K562 (cell line): ENCODE measurements around the gene CFAP58. TPM values are rescaled to one million over a fixed set of nuclear protein-coding genes. Genes with fewer than 3 reads are reported as not detected.

Experiments used
- ATAC-seq: fragments of 200-7000 bp; cut with Tn5 transposase; 3 replicates; pipeline ENCODE4 v1.9.1; 2020; ENCODE audit warnings: moderate library complexity
- BruUV-seq: library from RNA; stranded (reverse); fragments of 400-500 nt; replicated peaks from 2 replicates; lab custom pipeline; 2021; lab: Mats Ljungman, UMichigan
- CTCF ChIA-PET: fragments of 300-600 bp; formaldehyde crosslinking; extraction: SDS; loops from one replicate; lab custom pipeline; 2021; ENCODE audit warnings: low intra/inter-chr PET ratio; lab: Yijun Ruan, JAX
- POLR2A ChIA-PET: fragments of 300-600, 350-650 bp; sonication (Branson Sonifier 250); formaldehyde crosslinking; extraction: SDS; loops from one replicate; lab custom pipeline; 2021; ENCODE audit warnings: antibody characterized with exemption, inconsistent platforms; lab: Yijun Ruan, JAX
- DNase-seq, 4 experiments: peaks; one replicate each; pipeline versions ENCODE4 v3.0.0 to v3.0.0-alpha.2; 2011 to 2018; ENCODE audit warnings: low spot score in 3 of 4, mixed read lengths in 3 of 4; ENCODE audit errors: extremely low read depth in 1 of 4
- FAIRE-seq: peaks from 2 replicates; lab custom pipeline; 2011; peaks lifted over from hg19 to GRCh38; lab: Jason Lieb, UNC
- H2AFZ ChIP-seq: 2 replicates; pipeline ENCODE4 v1.6.0; 2011; ENCODE audit warnings: low read depth, low read length, control low read depth, inconsistent platforms
- H3K27ac ChIP-seq: fragments of 200-600 bp; 3 replicates; pipeline ENCODE4 v1.8.0; 2011; ENCODE audit warnings: low read depth, mild to moderate bottlenecking, control low read depth, inconsistent platforms, low read length, moderate library complexity, mixed read lengths; ENCODE audit errors: extremely low read depth
- H3K27me3 ChIP-seq, 2 experiments: fragments of 300-600 bp in 1 of 2; 2 replicates in 1 of 2; 3 replicates in 1 of 2; pipeline versions ENCODE4 v1.6.0 to v1.8.0; 2011; ENCODE audit warnings: inconsistent platforms in 2 of 2, low read length in 2 of 2, mild to moderate bottlenecking in 1 of 2, mixed read lengths in 1 of 2, moderate library complexity in 1 of 2; ENCODE audit not compliant: control insufficient read depth in 2 of 2, insufficient read depth in 2 of 2
- H3K36me3 ChIP-seq: fragments of 300-600 bp; 3 replicates; pipeline ENCODE4 v1.8.0; 2011; ENCODE audit warnings: mild to moderate bottlenecking, low read length, inconsistent platforms; ENCODE audit not compliant: control insufficient read depth, insufficient read depth
- H3K4me1 ChIP-seq, 2 experiments: fragments of 200-600 bp in 1 of 2; replicated peaks in 1 of 2; 2 replicates in 1 of 2; 3 replicates in 1 of 2; pipeline versions ENCODE4 v1.5.1 to v1.8.0; 2011; ENCODE audit warnings: inconsistent platforms in 2 of 2, low read length in 2 of 2, mild to moderate bottlenecking in 1 of 2, mixed read lengths in 1 of 2, moderate library complexity in 1 of 2; ENCODE audit not compliant: control insufficient read depth in 2 of 2, insufficient read depth in 2 of 2
- H3K4me2 ChIP-seq: 2 replicates; pipeline ENCODE4 v1.6.1; 2011; ENCODE audit warnings: low read length, control low read depth, inconsistent platforms, mixed read lengths; ENCODE audit not compliant: insufficient read depth
- H3K4me3 ChIP-seq: fragments of 200-600 bp; sonication (generic), shearing (Covaris generic); 2 replicates; pipeline ENCODE4 v1.5.1; 2016; ENCODE audit warnings: control low read depth, inconsistent platforms
- H3K79me2 ChIP-seq: fragments of 200-600 bp; 3 replicates; pipeline ENCODE4 v1.8.0; 2011; ENCODE audit warnings: low read length, inconsistent platforms; ENCODE audit not compliant: control insufficient read depth, insufficient read depth
- H3K9ac ChIP-seq, 2 experiments: 2 replicates each; pipeline versions ENCODE4 v1.6.0 to v1.6.1; 2011; ENCODE audit warnings: low read depth in 2 of 2, low read length in 2 of 2, control low read depth in 1 of 2, inconsistent platforms in 1 of 2, mild to moderate bottlenecking in 1 of 2, mixed read lengths in 1 of 2; ENCODE audit not compliant: insufficient read depth in 1 of 2
- H3K9me1 ChIP-seq: one replicate; pipeline ENCODE4 v1.6.0; 2011; ENCODE audit warnings: inconsistent platforms, mild to moderate bottlenecking, low read length, moderate library complexity; ENCODE audit not compliant: control insufficient read depth, insufficient read depth
- H3K9me3 ChIP-seq: replicated peaks from 2 replicates; pipeline ENCODE4 v1.5.1; 2011; ENCODE audit warnings: low read depth, low read length, inconsistent platforms; ENCODE audit not compliant: control insufficient read depth, insufficient read depth
- H4K20me1 ChIP-seq: replicated peaks from 2 replicates; pipeline ENCODE4 v1.6.1; 2011; ENCODE audit warnings: low read length, inconsistent platforms, mixed read lengths; ENCODE audit not compliant: control insufficient read depth, insufficient read depth
- CBFA2T2 ChIP-seq: fragments of 450-650 bp; conservative IDR thresholded peaks from 2 replicates; pipeline ENCODE4 v1.6.1; 2017; ENCODE audit warnings: mild to moderate bottlenecking
- CHD1 ChIP-seq: fragments of 200-600 bp; sonication (generic); IDR thresholded peaks from one replicate; pipeline ENCODE4 v1.6.1; 2012; ENCODE audit warnings: mild to moderate bottlenecking, moderate library complexity, low read length, inconsistent platforms
- DDX20 ChIP-seq: fragments of 450-650 bp; IDR thresholded peaks from 2 replicates; pipeline ENCODE4 v1.6.1; 2016; ENCODE audit warnings: missing genetic modification characterization, low read depth, mild to moderate bottlenecking, missing compliant biosample characterization, moderate library complexity
- FOXA3 ChIP-seq, 2 experiments: fragments of 450-650 bp in 1 of 2; sonication (generic) in 1 of 2; formaldehyde crosslinking; IDR thresholded peaks in 1 of 2; conservative IDR thresholded peaks in 1 of 2; 2 replicates each; pipeline versions ENCODE4 v1.4.0 to v1.8.0; 2020 to 2022; ENCODE audit warnings: mild to moderate bottlenecking in 2 of 2, missing genetic modification reagents in 1 of 2
- GTF2A2 ChIP-seq: IDR thresholded peaks from 2 replicates; pipeline ENCODE4 v1.6.1; 2016; ENCODE audit warnings: mild to moderate bottlenecking, missing genetic modification characterization, missing compliant biosample characterization
- HDAC3 ChIP-seq: fragments of 450-650 bp; IDR thresholded peaks from 2 replicates; pipeline ENCODE4 v1.6.1; 2018; ENCODE audit warnings: borderline replicate concordance, mild to moderate bottlenecking, moderate library complexity; ENCODE audit not compliant: partially characterized antibody
- MECOM ChIP-seq: fragments of 250-450 bp; sonication (Bioruptor Pico); IDR thresholded peaks from 2 replicates; pipeline ENCODE4 v1.8.0; 2022; ENCODE audit warnings: inconsistent platforms
- PHTF2 ChIP-seq: fragments of 250-450 bp; sonication (Bioruptor Pico); IDR thresholded peaks from 2 replicates; pipeline ENCODE4 v1.5.0; 2021; ENCODE audit warnings: mild to moderate bottlenecking
- SUPT5H ChIP-seq: fragments of 450-650 bp; IDR thresholded peaks from 2 replicates; pipeline ENCODE4 v1.6.1; 2016
- TAF1 ChIP-seq: IDR thresholded peaks from 2 replicates; pipeline ENCODE4 v1.6.1; 2011; ENCODE audit warnings: mild to moderate bottlenecking, low read length, moderate library complexity; ENCODE audit not compliant: insufficient read depth, control insufficient read depth, severe bottlenecking; ENCODE audit errors: extremely low read depth
- ZBED1 ChIP-seq: IDR thresholded peaks from 2 replicates; pipeline ENCODE4 v1.6.1; 2014
- ZBTB1 ChIP-seq: sonication (generic); formaldehyde crosslinking; IDR thresholded peaks from 2 replicates; pipeline ENCODE4 v1.8.1; 2023; ENCODE audit warnings: missing genetic modification reagents, low read depth, mild to moderate bottlenecking, borderline replicate concordance
- ZFP36 ChIP-seq: fragments of 150-350 bp; IDR thresholded peaks from 2 replicates; pipeline ENCODE4 v1.6.1; 2018; ENCODE audit warnings: low read length, low read depth; ENCODE audit not compliant: partially characterized antibody
- ZNF41 ChIP-seq: fragments of 250-450 bp; sonication (Bioruptor Pico); conservative IDR thresholded peaks from 2 replicates; pipeline ENCODE4 v1.4.0; 2020; ENCODE audit warnings: mild to moderate bottlenecking
- ZNF785 ChIP-seq: fragments of 250-450 bp; sonication (Bioruptor Pico); IDR thresholded peaks from 2 replicates; pipeline ENCODE4 v1.4.0; 2020; ENCODE audit warnings: mild to moderate bottlenecking
- WGBS: fragments of 100-300 bp; shearing (Covaris generic); methylation state at CpG from one replicate; pipeline ENCODE4 v1.1.6; 2016; ENCODE audit warnings: low coverage, mixed read lengths; ENCODE audit not compliant: insufficient coverage; ENCODE audit errors: missing lambda C conversion rate; 5-methylcytosine and 5-hydroxymethylcytosine counted together
- in situ Hi-C: fragments of 300-500 bp; cut with MboI; formaldehyde crosslinking; loops from 4 replicates; pipeline ENCODE4 v1.15.0; 2018; ENCODE audit warnings: inconsistent platforms, mixed read lengths
- intact Hi-C: fragments of 100-400 bp; cut with micrococcal nuclease; formaldehyde crosslinking; loops from 2 replicates; pipeline ENCODE4 v1.14.2; 2022
- polyA plus RNA-seq, 8 experiments: library from polyadenylated mRNA; depleted of rRNA in 4 of 8; stranded (reverse) in 5 of 8; unstranded in 3 of 8; fragments of >200 nt; fragmentation: Nextera tagmentation in 2 of 8; fragmentation: Illumina TruSeq in 1 of 8; extraction: Ambion mirVana in 2 of 8; extraction: Trizol in 1 of 8; gene quantifications; 2 replicates each; pipeline versions ENCODE4 v1.2.1 to v1.2.3, GENCODE V29; 2011 to 2014; ENCODE audit warnings: inconsistent platforms in 1 of 8, missing spikeins in 1 of 8
- total RNA-seq, 7 experiments: library from RNA; depleted of rRNA in 6 of 7; stranded (reverse); fragments of >200 nt in 6 of 7; fragmentation: Illumina TruSeq in 2 of 7; extraction: Trizol in 2 of 7; gene quantifications; 2 replicates each; pipeline versions ENCODE4 v1.2.1 to v1.2.3, GENCODE V29; 2011 to 2021; ENCODE audit warnings: low replicate concordance in 1 of 7
- TF ChIP-seq, protein P1 (sequence below), 2 experiments: fragments of 450-650 bp in 1 of 2; sonication (generic) in 1 of 2; formaldehyde crosslinking in 1 of 2; IDR thresholded peaks in 1 of 2; conservative IDR thresholded peaks in 1 of 2; 2 replicates each; pipeline versions ENCODE4 v1.6.1 to v1.8.1; 2016 to 2023; ENCODE audit warnings: mild to moderate bottlenecking in 2 of 2, moderate library complexity in 2 of 2, inconsistent platforms in 1 of 2, missing genetic modification reagents in 1 of 2
- TF ChIP-seq, protein P2 (sequence below): fragments of 250-450 bp; sonication (Bioruptor Pico); IDR thresholded peaks from 2 replicates; pipeline ENCODE4 v1.8.0; 2022; ENCODE audit warnings: moderate library complexity, mild to moderate bottlenecking, inconsistent platforms
- TF ChIP-seq, protein P3 (sequence below): fragments of 250-450 bp; sonication (Bioruptor Pico); IDR thresholded peaks from 2 replicates; pipeline ENCODE4 v1.5.0; 2021; ENCODE audit warnings: mild to moderate bottlenecking, moderate library complexity

The CFAP58 gene
- total and polyA plus RNA-seq, 9 of the 15 experiments (the other 6 are each of a cell fraction or from before 2014, with no cell fraction given), result 0.08 to 2.0 (median 0.71) TPM

DNA sequence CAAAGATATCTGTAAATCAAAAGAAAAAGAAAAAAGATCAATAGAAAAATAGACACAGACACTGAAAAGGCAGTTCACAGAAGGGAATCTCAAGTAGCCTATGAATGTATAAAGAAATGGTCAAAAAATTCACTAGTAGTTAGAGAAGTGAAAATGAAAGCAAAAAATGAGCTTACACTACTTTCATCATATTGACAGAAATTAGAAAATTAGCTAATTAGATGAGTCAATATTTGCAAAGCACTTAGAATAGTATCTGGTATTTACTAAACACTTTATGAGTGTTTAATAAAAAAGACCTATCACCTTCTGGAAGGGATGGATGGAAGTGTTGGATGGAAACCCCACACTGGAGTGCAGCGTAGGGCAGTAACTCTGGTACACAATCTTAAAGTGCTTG is 1.7 kb upstream of the CFAP58 start:
- peak overlapping the region; percentile 98 for H3K4me2 ChIP-seq

More for the DNA sequence above, 1.7 kb upstream of the CFAP58 start:
- TF ChIP-seq ZNF41 (no peak), GTF2A2 (no peak), PHTF2 (no peak), ZFP36 (no peak), ZBED1 (no peak), TAF1 (no peak), ZBTB1 (CRISPR knock-in tag) (no peak), FOXA3 (CRISPR knock-in tag; conservative IDR thresholded peaks at IDR 0.05 in 1 of 2, IDR thresholded peaks at IDR 0.05 in 1 of 2) (no peak), MECOM (no peak), CHD1 (no peak), SUPT5H (no peak), ZNF785 (no peak), CBFA2T2 (no peak), DDX20 (tag) (no peak), HDAC3 (no peak)
- TF ChIP-seq, protein P1, sequence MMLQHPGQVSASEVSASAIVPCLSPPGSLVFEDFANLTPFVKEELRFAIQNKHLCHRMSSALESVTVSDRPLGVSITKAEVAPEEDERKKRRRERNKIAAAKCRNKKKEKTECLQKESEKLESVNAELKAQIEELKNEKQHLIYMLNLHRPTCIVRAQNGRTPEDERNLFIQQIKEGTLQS (IDR thresholded peaks at IDR 0.05), result no peak
- TF ChIP-seq, protein P1 (CRISPR knock-in tag; conservative IDR thresholded peaks at IDR 0.05), result no peak
- TF ChIP-seq, protein P2, sequence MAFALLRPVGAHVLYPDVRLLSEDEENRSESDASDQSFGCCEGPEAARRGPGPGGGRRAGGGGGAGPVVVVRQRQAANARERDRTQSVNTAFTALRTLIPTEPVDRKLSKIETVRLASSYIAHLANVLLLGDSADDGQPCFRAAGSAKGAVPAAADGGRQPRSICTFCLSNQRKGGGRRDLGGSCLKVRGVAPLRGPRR (CRISPR knock-in tag), result no peak
- TF ChIP-seq, protein P3, sequence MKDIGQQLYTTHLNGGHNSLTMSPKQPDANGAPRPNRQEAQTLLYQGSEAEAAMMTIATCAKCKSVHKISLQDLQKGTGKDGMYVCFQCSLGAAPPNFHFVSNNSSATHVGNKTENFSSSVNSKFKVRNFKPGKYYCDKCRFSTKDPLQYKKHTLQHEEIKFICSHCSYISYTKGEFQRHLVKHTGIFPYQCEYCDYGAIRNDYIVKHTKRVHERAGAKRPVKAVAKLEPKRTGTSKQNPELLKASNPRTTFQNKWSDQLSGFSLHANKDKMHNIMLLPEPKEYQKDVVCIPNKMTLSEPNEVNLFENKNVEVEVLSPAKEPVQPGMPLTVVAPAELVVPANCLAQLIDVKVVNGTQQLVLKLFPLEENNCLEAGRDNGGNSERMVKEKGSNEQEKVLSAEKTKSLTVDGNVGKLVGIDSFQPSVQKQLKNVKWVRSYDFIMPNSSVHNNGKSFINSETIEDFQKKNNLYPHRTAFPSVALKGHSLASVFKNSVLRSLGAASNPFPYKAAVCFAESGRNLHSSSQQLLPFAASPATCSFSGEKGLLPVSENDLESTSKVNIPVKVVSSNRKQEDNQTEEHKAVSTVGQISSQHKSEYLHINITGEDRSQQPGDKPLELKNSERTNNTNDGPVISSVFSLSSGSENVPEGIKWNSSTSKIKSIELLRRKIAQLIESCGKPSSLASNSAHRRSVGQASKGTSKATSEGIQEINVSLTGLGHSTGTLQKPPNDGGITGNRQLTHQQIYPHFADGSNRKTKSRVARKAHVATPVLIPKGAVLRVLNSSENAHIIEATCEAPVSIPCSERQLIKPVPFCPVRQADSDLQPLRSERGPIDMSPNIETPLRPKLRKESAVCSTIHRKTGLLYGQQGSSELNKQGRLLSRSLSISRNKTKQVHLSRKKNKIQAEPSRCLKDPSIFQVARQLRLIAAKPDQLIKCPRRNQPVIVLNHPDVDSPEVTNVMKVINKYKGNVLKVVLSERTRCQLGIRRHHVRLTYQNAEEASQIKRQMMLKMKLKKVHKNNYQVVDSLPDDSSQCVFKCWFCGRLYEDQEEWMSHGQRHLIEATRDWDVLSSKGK (CRISPR knock-in tag), result no peak
- H3K27me3 ChIP-seq, result no peaks in the 10 kb centered on the region
- FAIRE-seq (no peak), ATAC-seq (no peak), DNase-seq (no peak)
- no peaks in the 10 kb centered on the region; the same call in 2 of the 3 replicates for H3K36me3 ChIP-seq
- no peak overlapping the region for H3K27ac ChIP-seq
- intact Hi-C loops (loop anchor here (5.0 kb wide), 3 partner anchors 230 to 465 kb away; partner anchors contain the start of gene SFR1), in situ Hi-C loops (no loop called here)
- 93% methylated on average over 1 of the region's 1 CpG for WGBS
- CTCF ChIA-PET, result interaction anchor here (1.2 to 7.1 kb wide), 2 partner anchors 61 to 77 kb away, joined by 3 to 63 read pairs; no protein-coding TSS in a partner anchor
- no peak overlapping the region for H3K4me3 ChIP-seq
- no peaks in the 10 kb centered on the region for H3K9me3 ChIP-seq
- no peak overlapping the region for H2AFZ ChIP-seq
- H3K9me1 ChIP-seq, result no peaks in the 10 kb centered on the region
- H3K79me2 ChIP-seq, result peaks cover 3% of the 10 kb centered on the region; the same call in 2 of the 3 replicates
- H3K9ac ChIP-seq, result no peak overlapping the region
- H4K20me1 ChIP-seq, result no peaks in the 10 kb centered on the region
- peaks cover 5 to 38% of the 10 kb centered on the region in 2 experiments for H3K4me1 ChIP-seq
- BruUV-seq, result no TSS peak
- POLR2A ChIA-PET, result interaction anchor here (1.0 to 3.0 kb wide), 2 partner anchors 18 to 46 kb away, joined by 3 to 9 read pairs; no protein-coding TSS in a partner anchor
